T-helper 1 cell (primary cell): ENCODE results near the gene VEZT.

Experiments used
- DNase-seq, 5 donors: peaks; one replicate each; pipeline ENCODE4 v3.0.0-alpha.2; 2012 to 2020

The VEZT gene

GRCh38 chr12:95201056-95201670 lies 16.4 kb upstream of the VEZT start:
- DNase-seq, result no peak

GRCh38 chr12:95202691-95203486 lies 14.7 kb upstream of the VEZT start:
- DNase-seq, result no peak

DNA sequence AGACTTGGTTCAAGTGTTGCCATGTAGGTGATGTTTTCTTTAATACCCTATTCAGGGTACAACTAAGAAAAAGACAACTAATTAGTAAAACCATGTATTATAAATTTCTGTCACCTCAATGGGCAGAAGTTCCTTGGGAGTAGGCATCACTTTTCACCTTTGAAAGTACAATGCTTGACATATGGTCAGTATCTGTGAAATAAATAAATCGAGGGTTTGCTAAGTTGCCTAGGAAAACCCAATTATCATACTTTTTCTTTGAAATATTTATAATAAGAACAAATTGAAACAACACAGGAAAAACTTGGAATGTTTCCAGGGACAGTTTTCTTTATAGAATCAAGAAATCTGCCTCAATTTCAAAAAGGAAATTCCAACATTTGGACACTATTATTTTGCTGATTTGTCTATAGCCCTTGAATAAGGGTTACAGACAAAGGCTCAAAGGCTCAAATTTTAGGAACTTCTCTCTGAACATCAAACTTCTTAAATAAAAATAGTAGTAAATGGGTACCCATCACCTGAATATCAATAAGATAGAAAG lies 14.0 kb upstream of the VEZT start:
- DNase-seq, result no peak

DNA sequence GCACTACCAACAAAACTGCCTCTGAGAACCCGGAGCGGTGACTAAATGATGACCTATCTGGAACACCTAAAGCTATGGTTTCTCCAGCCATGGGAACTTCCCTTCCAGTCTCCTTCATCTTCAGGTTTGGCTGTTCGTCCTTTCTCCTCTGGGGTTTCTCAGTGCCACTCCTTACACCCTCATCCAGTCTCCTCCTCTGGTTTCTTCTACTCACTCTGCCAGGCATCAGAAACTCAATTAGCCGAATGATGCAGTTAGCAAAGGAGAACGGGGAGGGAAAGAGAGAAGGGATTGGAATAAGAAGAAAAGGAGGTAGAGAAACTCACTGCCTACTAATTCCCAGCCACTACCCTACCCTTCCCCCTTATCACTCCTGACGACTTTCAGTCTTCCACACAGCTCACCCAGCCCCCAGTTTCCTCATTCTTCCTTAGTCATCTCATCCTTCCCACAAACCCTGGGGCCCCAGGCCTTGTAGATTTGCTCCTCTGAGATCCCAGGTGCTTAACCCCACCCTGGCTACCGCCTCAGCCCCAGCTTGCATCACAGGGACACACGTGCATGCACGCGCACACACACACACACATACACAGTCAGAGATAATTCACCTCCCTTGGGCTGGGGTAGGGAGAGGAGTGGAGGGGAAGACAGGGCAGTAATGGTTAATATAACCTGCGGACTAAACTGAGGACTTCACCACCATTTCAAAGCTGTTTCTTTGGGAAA lies 13.3 kb upstream of the VEZT start:
- no peak for DNase-seq

DNA sequence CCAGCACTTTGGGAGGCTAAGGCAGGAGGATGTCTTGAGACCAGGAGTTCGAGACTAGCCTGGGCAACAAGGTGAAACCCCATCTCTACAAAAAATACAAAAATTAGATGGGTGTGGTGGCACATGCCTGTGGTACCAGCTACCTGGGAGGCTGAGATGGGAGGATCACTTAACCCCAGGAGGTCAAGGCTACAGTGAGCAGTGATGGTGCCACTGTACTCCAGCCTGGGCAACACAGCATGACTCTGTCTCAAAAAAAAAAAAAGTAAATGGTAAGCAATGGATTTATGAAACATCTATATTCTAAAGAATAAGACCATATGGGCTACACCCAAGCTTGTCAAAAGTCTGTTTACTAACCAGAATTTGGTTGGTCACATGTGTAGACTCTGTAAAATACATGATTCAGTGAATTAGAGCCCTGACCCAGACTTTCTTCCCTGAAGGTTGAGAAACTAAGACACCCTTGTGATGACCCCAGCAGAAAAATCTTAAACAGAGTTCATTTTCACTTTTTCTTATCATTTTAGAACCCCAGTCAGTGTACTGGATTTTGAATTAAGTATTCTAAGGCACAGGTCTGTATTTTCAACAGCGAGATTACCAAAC lies 12.5 kb upstream of the VEZT start:
- no peak for DNase-seq

DNA sequence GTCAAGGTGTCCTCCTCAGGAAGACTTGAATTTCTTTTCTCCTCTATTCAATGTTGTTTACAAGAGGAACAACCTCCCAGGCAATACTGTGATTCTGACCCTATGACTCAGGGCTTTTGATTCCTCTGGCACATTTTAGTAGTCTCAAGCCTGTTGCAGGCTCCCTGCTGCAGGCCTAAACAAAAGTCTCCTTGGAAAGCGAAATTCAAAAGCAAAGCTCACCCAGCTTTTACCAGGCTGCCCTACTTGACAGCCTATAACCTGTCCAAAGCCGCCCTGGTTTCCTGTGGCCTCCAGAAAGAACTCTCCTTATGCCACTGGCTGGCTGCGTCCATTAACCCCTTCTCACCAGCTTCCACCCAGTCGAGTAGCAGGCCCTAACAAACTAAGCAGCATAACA lies 11.9 kb upstream of the VEZT start:
- DNase-seq, result no peak

GRCh38 chr12:95206916-95207315 lies 10.7 kb upstream of the VEZT start:
- DNase-seq, result no peak

- DNase-seq, result no peak
Observed at GRCh38 chr12:95207407-95207806, 10.2 kb upstream of the VEZT start.

- no peak for DNase-seq
Observed at GRCh38 chr12:95208678-95209077, 8.9 kb upstream of the VEZT start.

- no peak for DNase-seq
Observed at GRCh38 chr12:95212586-95212985, 5.0 kb upstream of the VEZT start.

DNA sequence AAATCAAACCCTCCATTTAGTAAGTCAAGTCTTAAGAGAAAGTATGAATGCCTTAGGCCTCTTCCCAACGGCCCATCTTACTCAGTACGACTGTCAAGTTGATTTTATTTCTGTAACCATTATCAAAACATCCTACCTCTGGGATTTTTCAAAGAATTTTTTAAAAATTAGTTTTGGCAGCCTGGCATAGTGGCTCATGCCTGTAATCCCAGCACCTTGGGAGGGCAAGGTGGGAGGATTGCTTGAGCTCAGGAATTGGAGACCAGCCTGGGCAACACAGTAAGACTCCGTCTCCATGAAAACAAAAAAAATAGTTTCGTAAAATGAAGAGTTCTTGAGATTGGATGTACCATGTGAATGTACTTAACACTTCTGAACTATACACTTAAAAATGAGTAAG lies 4.5 kb upstream of the VEZT start:
- DNase-seq, result no peak

DNA sequence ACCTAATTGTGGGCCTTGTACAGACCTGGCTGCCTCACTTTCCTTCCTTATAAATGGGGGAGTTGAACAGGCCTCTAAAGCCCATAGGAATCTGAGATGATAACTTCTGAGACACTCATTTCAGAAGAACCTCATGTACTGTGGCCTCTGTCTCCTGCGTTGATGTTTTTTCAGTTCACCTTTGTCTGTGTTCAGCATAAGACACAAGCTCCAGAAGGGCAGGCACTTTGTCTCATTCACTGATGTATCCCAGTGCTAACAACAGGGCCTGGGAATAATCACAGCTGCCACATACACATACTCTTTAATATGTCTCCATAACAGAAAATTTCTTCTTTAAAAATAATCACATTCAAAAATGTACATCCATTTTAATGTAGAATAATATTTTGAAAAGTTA lies 3.7 kb upstream of the VEZT start:
- no peak for DNase-seq

- DNase-seq, result no peak
Observed at GRCh38 chr12:95214466-95214865, 3.1 kb upstream of the VEZT start.

- no peak for DNase-seq
Observed at GRCh38 chr12:95215949-95216348, 1.7 kb upstream of the VEZT start.

DNA sequence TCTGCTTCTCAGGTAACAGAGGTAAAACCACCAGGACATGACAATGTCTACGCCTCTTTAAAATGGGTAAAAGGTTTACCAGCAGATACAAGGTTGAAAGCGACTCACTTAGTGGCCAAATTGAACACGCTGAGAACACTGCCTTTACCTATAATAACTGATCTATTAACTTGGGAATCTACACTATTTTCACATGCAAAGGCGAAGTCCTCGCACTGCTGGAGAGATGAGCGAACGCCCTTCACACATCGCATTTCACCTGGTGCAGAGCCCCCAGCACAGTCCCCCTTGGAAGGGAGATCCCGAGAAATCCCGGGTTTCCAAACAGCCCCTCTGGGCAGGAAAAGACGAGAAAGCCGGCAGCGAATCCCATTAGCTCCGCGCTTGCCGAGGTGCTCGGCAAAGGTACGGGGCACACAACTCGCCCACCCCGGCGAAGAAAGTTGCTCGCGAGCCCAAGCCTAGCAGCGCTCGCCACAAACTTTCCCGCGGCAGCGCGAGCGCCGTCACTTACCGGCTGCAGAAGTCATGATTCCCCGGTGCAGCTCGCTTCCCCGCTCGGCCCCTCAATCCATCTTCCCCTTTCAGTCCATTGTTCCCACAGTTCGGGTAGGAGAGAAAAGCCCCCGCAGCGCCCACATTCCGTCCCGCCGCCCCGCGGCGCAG lies 763 bp upstream of the VEZT start:
- peak in 1 of 5 donors; percentile 5 for DNase-seq

- DNase-seq, result peak in 4 of 5 donors; percentile 11 to 57 (median 30)
Observed at GRCh38 chr12:95218150-95219133, 835 bp downstream of the VEZT start.

GRCh38 chr12:95220190-95220589 lies 2.6 kb downstream of the VEZT start:
- DNase-seq, result no peak

DNA sequence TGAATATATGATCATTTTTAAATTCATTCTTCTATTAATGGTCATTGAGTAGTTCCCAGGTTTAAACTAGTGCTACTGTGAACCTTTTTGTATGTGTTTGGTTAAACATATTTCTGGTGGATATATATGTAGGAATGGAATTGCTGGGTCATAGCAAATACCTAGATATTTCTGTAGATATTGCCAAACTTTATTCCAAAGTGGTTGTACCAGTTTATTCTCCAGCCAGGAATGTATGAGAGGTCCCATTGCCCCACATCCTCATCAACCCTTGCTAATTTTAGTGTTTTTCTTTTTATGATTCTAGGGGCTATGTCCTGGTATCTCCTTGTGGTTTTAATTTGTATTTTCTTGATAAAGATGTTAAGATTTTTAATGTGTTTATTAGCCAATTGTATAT lies 3.1 kb downstream of the VEZT start:
- DNase-seq, result no peak

DNA sequence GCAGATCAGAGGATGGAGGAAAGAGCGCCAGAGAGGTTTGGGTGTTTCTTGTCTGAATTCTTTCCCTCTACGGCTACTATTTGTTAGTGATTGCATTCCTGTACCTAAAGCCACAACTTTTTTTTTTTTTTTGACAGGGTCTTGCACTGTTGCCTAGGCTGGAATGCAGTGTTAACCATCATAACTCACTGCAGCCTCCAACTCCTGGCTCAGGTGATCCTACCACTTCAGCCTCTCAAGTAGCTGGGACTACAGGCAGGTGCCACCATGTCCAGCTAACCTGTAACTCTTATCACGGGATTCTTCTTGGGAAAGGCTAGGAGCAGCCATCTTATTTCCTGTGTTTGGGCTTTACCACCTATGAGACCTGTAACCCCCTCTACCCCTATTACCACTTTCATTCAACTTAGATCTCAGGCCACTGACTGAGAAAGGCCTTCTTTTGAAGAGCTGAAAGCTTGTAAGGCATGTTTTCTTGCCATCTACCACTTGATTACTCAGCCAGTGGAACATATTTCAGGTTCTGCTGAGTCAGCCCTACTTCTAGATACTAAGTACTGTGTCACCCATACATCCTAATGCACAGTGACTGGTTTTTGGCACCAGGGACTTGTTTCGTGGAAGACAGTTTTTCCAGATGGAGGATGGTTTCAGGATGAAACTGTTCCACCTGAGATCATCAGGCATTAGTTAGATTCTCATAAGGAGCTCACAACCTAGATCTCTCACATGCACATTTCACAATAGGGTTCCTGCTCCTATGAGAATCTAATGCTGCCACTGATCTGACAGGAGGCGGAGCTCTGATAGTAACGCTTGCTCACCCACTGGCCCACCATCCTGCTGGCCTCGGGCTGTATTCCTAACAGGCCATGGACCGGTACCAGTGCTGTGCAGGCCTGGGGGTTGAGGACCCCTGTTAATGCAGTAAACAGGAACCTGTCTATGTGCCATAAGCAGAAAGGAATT lies 6.9 kb downstream of the VEZT start:
- peak in 1 of 5 donors; percentile 2 for DNase-seq

- no peak for DNase-seq
Observed at GRCh38 chr12:95225645-95226212, 8.1 kb downstream of the VEZT start.
